ENCODE measurements around the gene FNDC3B. TPM values are rescaled to one million over a fixed set of nuclear protein-coding genes. Genes with fewer than 3 reads are reported as not detected.
A peak's percentile ranks its signal among the peaks of the same experiment; 100 is the strongest.

The FNDC3B gene
- total RNA-seq, 1 experiment from 2014 or later = 173 TPM

- Histone ChIP-seq H3K4me1 (ENCODE audit: control insufficient read depth, insufficient read depth, low read length) (peaks cover 90% of the 10 kb centered on the region), H3K36me3 (ENCODE audit: control insufficient read depth, insufficient read depth, low read length) (no peaks in the 10 kb centered on the region), H3K27me3 (ENCODE audit: control insufficient read depth, insufficient read depth, low read length) (no peaks in the 10 kb centered on the region), H3K9me3 (ENCODE audit: control insufficient read depth, insufficient read depth, low read depth, low read length) (no peaks in the 10 kb centered on the region), H3K4me3 (ENCODE audit: low read depth in 2 of 2, low read length in 2 of 2) (no peak overlapping the region), H3K27ac (ENCODE audit: low read length) (peak overlapping the region; percentile 72; the same call in 1 of the 2 replicates)
- DNase-seq (ENCODE audit: low read depth, low spot score) = no peak
- in situ Hi-C loops (cut with HindIII; ENCODE audit: low pct_unique_long_range_greater_than_20kb, low sequenced_read_pairs) (no loop called here), intact Hi-C loops (cut with micrococcal nuclease; ENCODE audit: unreplicated experiment) (no loop called here)
- ChIA-PET CTCF (interaction anchor here (0.6 kb wide), 1 partner anchor 39 kb away, joined by 3 read pairs; no protein-coding TSS in a partner anchor), POLR2A (interaction anchor here (0.6 kb wide), 1 partner anchor 11 kb away, joined by 3 read pairs; no protein-coding TSS in a partner anchor)
- no peak for ATAC-seq
- TF ChIP-seq CTCF (IDR thresholded peaks at IDR 0.05) (no peak), REST (IDR thresholded peaks at IDR 0.05; ENCODE audit: insufficient read depth in 1 of 2, low read depth in 2 of 2, low read length in 1 of 2) (no peak), POLR2AphosphoS5 (IDR thresholded peaks at IDR 0.05; ENCODE audit: low read depth, low read length) (no peak), SIN3A (IDR thresholded peaks at IDR 0.05; ENCODE audit: borderline replicate concordance, insufficient read depth, low read depth, low read length) (no peak), TCF7L2 (IDR thresholded peaks at IDR 0.05; ENCODE audit: low read depth, low read length) (no peak)
- no TSS peak for BruUV-seq (replicated peaks)
Observed at GRCh38 chr3:172171396-172172075, 132.2 kb downstream of the FNDC3B start.

GRCh38 chr3:172173316-172174254 is 134.2 kb downstream of the FNDC3B start:
- intact Hi-C loops (cut with micrococcal nuclease; ENCODE audit: unreplicated experiment) = no loop called here

More at GRCh38 chr3:172173316-172174254, 134.2 kb downstream of the FNDC3B start:
- Histone ChIP-seq H3K4me3 (ENCODE audit: low read depth in 2 of 2, low read length in 2 of 2) (no peak overlapping the region), H3K9me3 (ENCODE audit: control insufficient read depth, insufficient read depth, low read depth, low read length) (no peaks in the 10 kb centered on the region), H3K27ac (ENCODE audit: low read length) (peak overlapping the region; percentile 48), H3K27me3 (ENCODE audit: control insufficient read depth, insufficient read depth, low read length) (no peaks in the 10 kb centered on the region), H3K36me3 (ENCODE audit: control insufficient read depth, insufficient read depth, low read length) (no peaks in the 10 kb centered on the region), H3K4me1 (ENCODE audit: control insufficient read depth, insufficient read depth, low read length) (peaks cover 84% of the 10 kb centered on the region)
- in situ Hi-C loops (cut with HindIII; ENCODE audit: low pct_unique_long_range_greater_than_20kb, low sequenced_read_pairs) = no loop called here
- no TSS peak for BruUV-seq (replicated peaks)
- POLR2A ChIA-PET = interaction anchor here (0.7 kb wide), 1 partner anchor 40 kb away, joined by 6 read pairs; no protein-coding TSS in a partner anchor
- ATAC-seq = no peak
- TF ChIP-seq CTCF (IDR thresholded peaks at IDR 0.05) (no peak), REST (IDR thresholded peaks at IDR 0.05; ENCODE audit: insufficient read depth in 1 of 2, low read depth in 2 of 2, low read length in 1 of 2) (no peak), POLR2AphosphoS5 (IDR thresholded peaks at IDR 0.05; ENCODE audit: low read depth, low read length) (no peak), TCF7L2 (IDR thresholded peaks at IDR 0.05; ENCODE audit: low read depth, low read length) (no peak), SIN3A (IDR thresholded peaks at IDR 0.05; ENCODE audit: borderline replicate concordance, insufficient read depth, low read depth, low read length) (no peak)
- CTCF ChIA-PET = no interaction called here
- no peak for DNase-seq (ENCODE audit: low read depth, low spot score)
